HL-60 (cell line): ENCODE measurements around the gene KRT31.
"Not testable (repeated sequence)": the region's sequence is repeated elsewhere in the genome, so short reads cannot be mapped to it uniquely, and the experiment has no call there.

Source experiments
- DNase-seq, 2 experiments: peaks; one replicate each; pipeline ENCODE4 v3.0.0-alpha.2; 2010 to 2020; ENCODE audit warnings: low read depth in 1 of 2, low spot score in 1 of 2
- H3K27ac ChIP-seq: fragments of 250-450 bp; sonication (Bioruptor Pico); replicated peaks from 2 replicates; pipeline ENCODE4 v1.5.1; 2020; ENCODE audit warnings: mild to moderate bottlenecking, moderate library complexity
- H3K27me3 ChIP-seq: fragments of 250-450 bp; sonication (Bioruptor Pico); 2 replicates; pipeline ENCODE4 v1.5.1; 2021; ENCODE audit warnings: mild to moderate bottlenecking, moderate library complexity; ENCODE audit not compliant: insufficient read depth, poor library complexity, severe bottlenecking
- H3K4me3 ChIP-seq: replicated peaks from 2 replicates; pipeline ENCODE4 v1.5.1; 2011; ENCODE audit warnings: mild to moderate bottlenecking, control low read depth, low read length; ENCODE audit not compliant: insufficient read depth
- GABPA ChIP-seq: IDR thresholded peaks from 2 replicates; pipeline ENCODE4 v1.6.1; 2012; ENCODE audit warnings: low read depth
- POLR2AphosphoS5 ChIP-seq: IDR thresholded peaks from 2 replicates; pipeline ENCODE4 v1.6.1; 2012; ENCODE audit warnings: low read depth
- SPI1 ChIP-seq: IDR thresholded peaks from 2 replicates; pipeline ENCODE4 v1.6.1; 2012; ENCODE audit warnings: low read depth, mild to moderate bottlenecking, borderline replicate concordance
- TF ChIP-seq, protein P1 (sequence below): IDR thresholded peaks from 2 replicates; pipeline ENCODE4 v1.6.1; 2012; ENCODE audit warnings: low read depth; ENCODE audit not compliant: insufficient replicate concordance
- TF ChIP-seq, protein P2 (sequence below): IDR thresholded peaks from one replicate; pipeline ENCODE4 v1.5.1; 2011; ENCODE audit warnings: low read length, control low read depth, inconsistent platforms; ENCODE audit not compliant: insufficient read depth

Gene KRT31

DNA sequence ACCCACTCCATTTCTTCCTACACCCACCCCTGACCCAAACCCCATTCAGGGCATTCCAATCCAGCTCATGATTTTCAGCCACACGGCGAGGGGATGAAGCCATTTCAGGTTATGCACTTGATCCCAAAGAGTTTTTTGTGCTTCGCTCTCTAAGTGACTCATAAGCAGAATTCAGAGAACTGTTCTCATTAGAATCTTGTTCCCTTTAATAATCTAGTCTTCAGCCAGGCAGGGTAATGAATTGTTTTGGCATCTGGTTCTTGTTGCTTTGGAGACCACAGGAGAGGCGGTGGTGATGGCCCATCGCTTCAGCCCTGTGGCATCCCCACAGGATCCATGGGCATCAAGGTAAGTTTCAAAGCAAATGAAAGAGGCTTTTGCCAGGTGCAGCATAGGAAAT is 4.8 kb upstream of the KRT31 start:
- TF ChIP-seq POLR2AphosphoS5, result no peak
- Histone ChIP-seq H3K27me3 (no peaks in the 10 kb centered on the region), H3K4me3 (no peak overlapping the region), H3K27ac (no peak overlapping the region)
- DNase-seq, result no peak

DNA sequence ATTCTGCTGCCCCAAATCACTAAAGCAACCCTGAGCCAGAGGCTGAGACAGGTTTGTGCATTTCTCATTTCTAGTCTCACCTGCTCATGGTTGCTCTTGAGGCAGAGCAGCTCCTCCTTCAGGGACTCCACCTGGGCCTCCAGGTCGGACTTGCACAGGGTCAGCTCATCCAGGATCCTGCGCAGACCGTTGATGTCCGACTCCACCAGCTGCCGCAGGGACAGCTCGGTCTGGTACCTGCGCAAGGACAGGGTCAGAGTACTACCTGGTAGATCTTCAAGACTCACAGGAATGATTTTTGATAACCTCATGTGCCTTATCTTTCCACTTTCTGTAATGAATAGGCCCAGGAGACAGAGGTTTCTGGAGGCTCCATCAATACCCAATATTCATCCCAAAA is 1.1 kb downstream of the KRT31 start:
- no peak for DNase-seq
- H3K27me3 ChIP-seq, result no peaks in the 10 kb centered on the region
- TF ChIP-seq, protein P1, sequence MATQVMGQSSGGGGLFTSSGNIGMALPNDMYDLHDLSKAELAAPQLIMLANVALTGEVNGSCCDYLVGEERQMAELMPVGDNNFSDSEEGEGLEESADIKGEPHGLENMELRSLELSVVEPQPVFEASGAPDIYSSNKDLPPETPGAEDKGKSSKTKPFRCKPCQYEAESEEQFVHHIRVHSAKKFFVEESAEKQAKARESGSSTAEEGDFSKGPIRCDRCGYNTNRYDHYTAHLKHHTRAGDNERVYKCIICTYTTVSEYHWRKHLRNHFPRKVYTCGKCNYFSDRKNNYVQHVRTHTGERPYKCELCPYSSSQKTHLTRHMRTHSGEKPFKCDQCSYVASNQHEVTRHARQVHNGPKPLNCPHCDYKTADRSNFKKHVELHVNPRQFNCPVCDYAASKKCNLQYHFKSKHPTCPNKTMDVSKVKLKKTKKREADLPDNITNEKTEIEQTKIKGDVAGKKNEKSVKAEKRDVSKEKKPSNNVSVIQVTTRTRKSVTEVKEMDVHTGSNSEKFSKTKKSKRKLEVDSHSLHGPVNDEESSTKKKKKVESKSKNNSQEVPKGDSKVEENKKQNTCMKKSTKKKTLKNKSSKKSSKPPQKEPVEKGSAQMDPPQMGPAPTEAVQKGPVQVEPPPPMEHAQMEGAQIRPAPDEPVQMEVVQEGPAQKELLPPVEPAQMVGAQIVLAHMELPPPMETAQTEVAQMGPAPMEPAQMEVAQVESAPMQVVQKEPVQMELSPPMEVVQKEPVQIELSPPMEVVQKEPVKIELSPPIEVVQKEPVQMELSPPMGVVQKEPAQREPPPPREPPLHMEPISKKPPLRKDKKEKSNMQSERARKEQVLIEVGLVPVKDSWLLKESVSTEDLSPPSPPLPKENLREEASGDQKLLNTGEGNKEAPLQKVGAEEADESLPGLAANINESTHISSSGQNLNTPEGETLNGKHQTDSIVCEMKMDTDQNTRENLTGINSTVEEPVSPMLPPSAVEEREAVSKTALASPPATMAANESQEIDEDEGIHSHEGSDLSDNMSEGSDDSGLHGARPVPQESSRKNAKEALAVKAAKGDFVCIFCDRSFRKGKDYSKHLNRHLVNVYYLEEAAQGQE, result no peak
- TF ChIP-seq POLR2AphosphoS5 (no peak), SPI1 (no peak), GABPA (no peak)
- TF ChIP-seq, protein P2, sequence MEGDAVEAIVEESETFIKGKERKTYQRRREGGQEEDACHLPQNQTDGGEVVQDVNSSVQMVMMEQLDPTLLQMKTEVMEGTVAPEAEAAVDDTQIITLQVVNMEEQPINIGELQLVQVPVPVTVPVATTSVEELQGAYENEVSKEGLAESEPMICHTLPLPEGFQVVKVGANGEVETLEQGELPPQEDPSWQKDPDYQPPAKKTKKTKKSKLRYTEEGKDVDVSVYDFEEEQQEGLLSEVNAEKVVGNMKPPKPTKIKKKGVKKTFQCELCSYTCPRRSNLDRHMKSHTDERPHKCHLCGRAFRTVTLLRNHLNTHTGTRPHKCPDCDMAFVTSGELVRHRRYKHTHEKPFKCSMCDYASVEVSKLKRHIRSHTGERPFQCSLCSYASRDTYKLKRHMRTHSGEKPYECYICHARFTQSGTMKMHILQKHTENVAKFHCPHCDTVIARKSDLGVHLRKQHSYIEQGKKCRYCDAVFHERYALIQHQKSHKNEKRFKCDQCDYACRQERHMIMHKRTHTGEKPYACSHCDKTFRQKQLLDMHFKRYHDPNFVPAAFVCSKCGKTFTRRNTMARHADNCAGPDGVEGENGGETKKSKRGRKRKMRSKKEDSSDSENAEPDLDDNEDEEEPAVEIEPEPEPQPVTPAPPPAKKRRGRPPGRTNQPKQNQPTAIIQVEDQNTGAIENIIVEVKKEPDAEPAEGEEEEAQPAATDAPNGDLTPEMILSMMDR, result no peak

DNA sequence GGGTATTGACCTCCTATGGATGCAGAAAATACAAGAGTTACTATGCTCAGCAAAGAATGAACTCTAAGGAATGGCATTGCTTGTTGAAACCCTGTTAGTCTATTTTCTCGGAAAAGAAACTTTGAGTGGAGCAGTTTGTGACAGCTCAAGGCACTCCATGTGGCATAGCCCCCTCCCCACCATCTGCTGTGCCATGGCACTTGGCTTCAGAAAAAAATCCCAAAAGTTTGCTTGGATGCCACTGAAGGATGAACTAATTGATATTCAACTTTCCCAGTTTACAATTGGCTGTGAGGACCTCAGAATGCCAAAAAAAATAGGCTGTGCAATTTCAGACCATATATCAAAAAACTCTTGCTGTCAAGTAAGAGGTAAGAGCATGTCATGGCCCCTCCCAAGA is 1.8 kb downstream of the KRT31 start:
- no peak for DNase-seq

More for the DNA sequence above, 1.1 kb downstream of the KRT31 start:
- H3K4me3 ChIP-seq, result no peak overlapping the region
- no peak overlapping the region for H3K27ac ChIP-seq

DNA sequence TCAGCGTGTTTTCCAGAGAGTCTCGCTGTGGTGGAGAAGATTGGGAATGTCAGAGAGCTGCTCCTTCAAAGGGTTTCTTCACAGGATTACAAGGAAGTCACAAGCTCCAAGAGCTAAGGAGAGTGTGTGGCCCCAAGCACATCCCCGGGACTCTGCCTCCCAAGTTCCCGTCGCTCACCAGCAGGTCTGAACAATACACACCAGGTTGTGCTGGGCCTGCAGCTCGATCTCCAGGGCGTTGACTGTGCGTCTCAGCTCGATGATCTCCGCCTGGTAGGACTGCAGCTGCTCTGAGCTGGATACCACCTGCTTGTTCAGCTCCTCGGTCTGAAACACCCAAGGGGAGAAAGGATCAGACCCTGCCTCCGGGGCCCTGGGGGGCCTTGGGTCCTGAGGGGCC is 2.4 kb downstream of the KRT31 start:
- not testable (repeated sequence) for H3K27me3 ChIP-seq, H3K27ac ChIP-seq, H3K4me3 ChIP-seq, DNase-seq

More for the DNA sequence above, 1.8 kb downstream of the KRT31 start:
- TF ChIP-seq, protein P2, result no peak
- TF ChIP-seq POLR2AphosphoS5 (no peak), SPI1 (no peak), GABPA (no peak)
- TF ChIP-seq, protein P1, result no peak
- H3K4me3 ChIP-seq, result no peak overlapping the region
- no peak overlapping the region for H3K27ac ChIP-seq
- H3K27me3 ChIP-seq, result no peaks in the 10 kb centered on the region

DNA sequence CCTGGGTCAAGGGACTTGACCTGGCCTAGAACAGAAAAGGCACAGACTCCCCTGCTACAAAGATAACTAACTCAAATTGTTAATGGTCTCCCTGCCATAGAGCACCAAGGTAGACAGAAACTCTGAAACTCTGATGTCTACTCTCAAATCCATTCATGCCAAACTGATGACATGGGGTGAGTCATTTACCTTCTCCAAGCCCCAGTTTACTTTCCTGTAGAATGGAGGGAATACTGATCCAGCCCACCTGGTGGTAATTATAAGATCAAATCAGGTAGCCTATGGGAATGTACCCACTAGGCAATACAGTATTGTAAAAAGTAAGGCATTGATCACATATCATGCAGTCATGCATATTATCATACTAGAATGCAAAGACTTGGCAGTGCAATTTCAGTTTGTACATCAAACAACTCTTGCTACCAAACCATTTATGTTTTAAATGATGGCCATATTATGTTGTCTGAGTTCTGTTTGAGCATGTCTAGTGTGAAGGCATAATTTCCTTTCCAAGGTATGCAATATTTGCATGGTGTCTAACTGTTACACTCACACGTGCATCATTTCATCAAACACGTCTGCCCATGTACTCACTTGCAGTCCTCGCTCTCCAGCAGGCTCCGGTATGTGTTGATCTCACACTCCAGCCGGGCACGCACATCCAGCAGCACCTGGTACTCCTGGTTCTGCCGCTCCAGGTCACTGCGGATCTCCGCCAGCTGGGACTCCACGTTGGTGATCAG is 3.0 kb downstream of the KRT31 start:
- DNase-seq, result no peak
- H3K27me3 ChIP-seq, result no peaks in the 10 kb centered on the region
- TF ChIP-seq, protein P2, result no peak
- TF ChIP-seq SPI1 (no peak), GABPA (no peak), POLR2AphosphoS5 (no peak)
- TF ChIP-seq, protein P1, result no peak

More for the DNA sequence above, 3.0 kb downstream of the KRT31 start:
- Histone ChIP-seq H3K4me3 (no peak overlapping the region), H3K27ac (no peak overlapping the region)
